Measurements from ENCODE around the gene KRT82. TPM values are rescaled to one million over a fixed set of nuclear protein-coding genes. Genes with fewer than 3 reads are reported as not detected.

Gene KRT82
- total RNA-seq, 1 donor from 2014 or later, result 15.8 TPM

GRCh38 chr12:52382854-52383253 lies 23.3 kb downstream of the KRT82 start:
- no peak for DNase-seq

GRCh38 chr12:52381206-52381605 lies 24.9 kb downstream of the KRT82 start:
- DNase-seq, result no peak

GRCh38 chr12:52380271-52380694 lies 25.9 kb downstream of the KRT82 start:
- no peak for DNase-seq

GRCh38 chr12:52379536-52379935 lies 26.6 kb downstream of the KRT82 start:
- DNase-seq, result no peak

GRCh38 chr12:52378091-52378490 lies 28.0 kb downstream of the KRT82 start:
- DNase-seq, result no peak

GRCh38 chr12:52377266-52377665 lies 28.9 kb downstream of the KRT82 start:
- no peak for DNase-seq

- DNase-seq, result peak; percentile 80
Measured at GRCh38 chr12:52372216-52373154, 33.6 kb downstream of the KRT82 start.

- DNase-seq, result no peak
Measured at GRCh38 chr12:52371716-52372115, 34.4 kb downstream of the KRT82 start.

- peak; percentile 79 for DNase-seq
Measured at GRCh38 chr12:52370926-52371608, 35.1 kb downstream of the KRT82 start.

- DNase-seq, result no peak
Measured at GRCh38 chr12:52369809-52370208, 36.3 kb downstream of the KRT82 start.

- DNase-seq, result no peak
Measured at GRCh38 chr12:52369211-52369610, 36.9 kb downstream of the KRT82 start.

GRCh38 chr12:52368508-52368907 lies 37.6 kb downstream of the KRT82 start:
- no peak for DNase-seq

- no peak for DNase-seq
Measured at GRCh38 chr12:52367876-52368275, 38.3 kb downstream of the KRT82 start.

- DNase-seq, result no peak
Measured at GRCh38 chr12:52366738-52367485, 39.2 kb downstream of the KRT82 start, which contains the start of gene KRT85. Gene KRT85 (minus strand): TSS chr12:52367481. CDS start chr12:52367405, 76 bp downstream.

GRCh38 chr12:52364901-52365489 lies 41.1 kb downstream of the KRT82 start:
- DNase-seq, result no peak

GRCh38 chr12:52364061-52364460 lies 42.1 kb downstream of the KRT82 start:
- no peak for DNase-seq

- no peak for DNase-seq
Measured at GRCh38 chr12:52363111-52363679, 42.9 kb downstream of the KRT82 start.

GRCh38 chr12:52362118-52362726 lies 43.9 kb downstream of the KRT82 start:
- no peak for DNase-seq

GRCh38 chr12:52361553-52361952 lies 44.6 kb downstream of the KRT82 start:
- DNase-seq, result no peak

GRCh38 chr12:52360663-52361271 lies 45.4 kb downstream of the KRT82 start:
- DNase-seq, result no peak

- no peak for DNase-seq
Measured at GRCh38 chr12:52360106-52360662, 46.0 kb downstream of the KRT82 start.
